Measurements from ENCODE around the gene DDX5.

The DDX5 gene

GRCh38 chr17:64506201-64506575 lies at the start of gene DDX5:
DDX5 (minus strand) TSS chr17:64506289; CDS start chr17:64506119, 170 bp downstream.
- no peaks in the 10 kb centered on the region for H3K9me3 ChIP-seq (ENCODE audit: control insufficient read depth, low read length)
- no peaks in the 10 kb centered on the region for H3K27me3 ChIP-seq (replicated peaks; ENCODE audit: control insufficient read depth, insufficient read depth, low read length)
- peak within 1 kb of the TSS; percentile 100 for H3K9ac ChIP-seq (ENCODE audit: low read length)
- H3K36me3 ChIP-seq (ENCODE audit: control insufficient read depth, insufficient read depth, low read length, severe bottlenecking): peaks cover 55% of the 10 kb centered on the region
- peaks cover 41% of the 10 kb centered on the region for H3K4me1 ChIP-seq (ENCODE audit: control insufficient read depth, insufficient read depth, low read length)
- peak; percentile 97 for DNase-seq (ENCODE audit: low read depth)
- peak within 1 kb of the TSS; percentile 93 for H3K4me3 ChIP-seq (ENCODE audit: low read length)

- Histone ChIP-seq H3K9ac (ENCODE audit: low read length) (no peak overlapping the region), H3K4me3 (ENCODE audit: low read length) (no peak overlapping the region), H3K9me3 (ENCODE audit: control insufficient read depth, low read length) (no peaks in the 10 kb centered on the region), H3K4me1 (ENCODE audit: control insufficient read depth, insufficient read depth, low read length) (peaks cover 4% of the 10 kb centered on the region), H3K27me3 (replicated peaks; ENCODE audit: control insufficient read depth, insufficient read depth, low read length) (no peaks in the 10 kb centered on the region), H3K36me3 (ENCODE audit: control insufficient read depth, insufficient read depth, low read length, severe bottlenecking) (peaks cover 39% of the 10 kb centered on the region)
- no peak for DNase-seq (ENCODE audit: low read depth)
Observed at GRCh38 chr17:64555281-64555680, 49.2 kb upstream of the DDX5 start.

GRCh38 chr17:64554028-64554637 lies 48.0 kb upstream of the DDX5 start:
- Histone ChIP-seq H3K36me3 (ENCODE audit: control insufficient read depth, insufficient read depth, low read length, severe bottlenecking) (peaks cover 41% of the 10 kb centered on the region), H3K4me1 (ENCODE audit: control insufficient read depth, insufficient read depth, low read length) (peaks cover 4% of the 10 kb centered on the region), H3K4me3 (ENCODE audit: low read length) (no peak overlapping the region), H3K27me3 (replicated peaks; ENCODE audit: control insufficient read depth, insufficient read depth, low read length) (no peaks in the 10 kb centered on the region), H3K9ac (ENCODE audit: low read length) (no peak overlapping the region), H3K9me3 (ENCODE audit: control insufficient read depth, low read length) (no peaks in the 10 kb centered on the region)
- DNase-seq (ENCODE audit: low read depth): no peak

- Histone ChIP-seq H3K27me3 (replicated peaks; ENCODE audit: control insufficient read depth, insufficient read depth, low read length) (no peaks in the 10 kb centered on the region), H3K4me1 (ENCODE audit: control insufficient read depth, insufficient read depth, low read length) (peaks cover 4% of the 10 kb centered on the region), H3K9ac (ENCODE audit: low read length) (no peak overlapping the region), H3K9me3 (ENCODE audit: control insufficient read depth, low read length) (no peaks in the 10 kb centered on the region), H3K4me3 (ENCODE audit: low read length) (no peak overlapping the region), H3K36me3 (ENCODE audit: control insufficient read depth, insufficient read depth, low read length, severe bottlenecking) (peaks cover 44% of the 10 kb centered on the region)
- no peak for DNase-seq (ENCODE audit: low read depth)
Observed at GRCh38 chr17:64551461-64551860, 45.4 kb upstream of the DDX5 start.

- Histone ChIP-seq H3K36me3 (ENCODE audit: control insufficient read depth, insufficient read depth, low read length, severe bottlenecking) (peaks cover 49% of the 10 kb centered on the region), H3K9me3 (ENCODE audit: control insufficient read depth, low read length) (no peaks in the 10 kb centered on the region), H3K4me3 (ENCODE audit: low read length) (no peak overlapping the region), H3K27me3 (replicated peaks; ENCODE audit: control insufficient read depth, insufficient read depth, low read length) (no peaks in the 10 kb centered on the region), H3K4me1 (ENCODE audit: control insufficient read depth, insufficient read depth, low read length) (peaks cover 4% of the 10 kb centered on the region), H3K9ac (ENCODE audit: low read length) (no peak overlapping the region)
- DNase-seq (ENCODE audit: low read depth): no peak
Observed at GRCh38 chr17:64547319-64547718, 41.2 kb upstream of the DDX5 start.

GRCh38 chr17:64546716-64547115 lies 40.6 kb upstream of the DDX5 start:
- no peak for DNase-seq (ENCODE audit: low read depth)
- no peaks in the 10 kb centered on the region for H3K9me3 ChIP-seq (ENCODE audit: control insufficient read depth, low read length)
- H3K27me3 ChIP-seq (replicated peaks; ENCODE audit: control insufficient read depth, insufficient read depth, low read length): no peaks in the 10 kb centered on the region
- no peak overlapping the region for H3K9ac ChIP-seq (ENCODE audit: low read length)
- no peak overlapping the region for H3K4me3 ChIP-seq (ENCODE audit: low read length)
- peaks cover 1% of the 10 kb centered on the region for H3K4me1 ChIP-seq (ENCODE audit: control insufficient read depth, insufficient read depth, low read length)
- peaks cover 54% of the 10 kb centered on the region for H3K36me3 ChIP-seq (ENCODE audit: control insufficient read depth, insufficient read depth, low read length, severe bottlenecking)

- Histone ChIP-seq H3K4me1 (ENCODE audit: control insufficient read depth, insufficient read depth, low read length) (no peaks in the 10 kb centered on the region), H3K27me3 (replicated peaks; ENCODE audit: control insufficient read depth, insufficient read depth, low read length) (no peaks in the 10 kb centered on the region), H3K36me3 (ENCODE audit: control insufficient read depth, insufficient read depth, low read length, severe bottlenecking) (peaks cover 57% of the 10 kb centered on the region), H3K4me3 (ENCODE audit: low read length) (no peak overlapping the region), H3K9ac (ENCODE audit: low read length) (no peak overlapping the region), H3K9me3 (ENCODE audit: control insufficient read depth, low read length) (no peaks in the 10 kb centered on the region)
- no peak for DNase-seq (ENCODE audit: low read depth)
Observed at GRCh38 chr17:64544742-64545141, 38.7 kb upstream of the DDX5 start.

GRCh38 chr17:64540118-64540776 lies 34.2 kb upstream of the DDX5 start:
- DNase-seq (ENCODE audit: low read depth): no peak
- Histone ChIP-seq H3K36me3 (ENCODE audit: control insufficient read depth, insufficient read depth, low read length, severe bottlenecking) (peaks cover 66% of the 10 kb centered on the region), H3K4me3 (ENCODE audit: low read length) (no peak overlapping the region)

GRCh38 chr17:64538508-64539130 lies 32.5 kb upstream of the DDX5 start:
- H3K27me3 ChIP-seq (replicated peaks; ENCODE audit: control insufficient read depth, insufficient read depth, low read length): no peaks in the 10 kb centered on the region
- H3K9me3 ChIP-seq (ENCODE audit: control insufficient read depth, low read length): no peaks in the 10 kb centered on the region
- no peak for DNase-seq (ENCODE audit: low read depth)
- H3K36me3 ChIP-seq (ENCODE audit: control insufficient read depth, insufficient read depth, low read length, severe bottlenecking): peaks cover 69% of the 10 kb centered on the region
- H3K4me3 ChIP-seq (ENCODE audit: low read length): no peak overlapping the region
- peaks cover 6% of the 10 kb centered on the region for H3K4me1 ChIP-seq (ENCODE audit: control insufficient read depth, insufficient read depth, low read length)
- no peak overlapping the region for H3K9ac ChIP-seq (ENCODE audit: low read length)

More at GRCh38 chr17:64540118-64540776, 34.2 kb upstream of the DDX5 start:
- Histone ChIP-seq H3K9ac (ENCODE audit: low read length) (no peak overlapping the region), H3K4me1 (ENCODE audit: control insufficient read depth, insufficient read depth, low read length) (peaks cover 6% of the 10 kb centered on the region), H3K27me3 (replicated peaks; ENCODE audit: control insufficient read depth, insufficient read depth, low read length) (no peaks in the 10 kb centered on the region), H3K9me3 (ENCODE audit: control insufficient read depth, low read length) (no peaks in the 10 kb centered on the region)

- Histone ChIP-seq H3K36me3 (ENCODE audit: control insufficient read depth, insufficient read depth, low read length, severe bottlenecking) (peaks cover 81% of the 10 kb centered on the region), H3K4me1 (ENCODE audit: control insufficient read depth, insufficient read depth, low read length) (peaks cover 6% of the 10 kb centered on the region), H3K4me3 (ENCODE audit: low read length) (no peak overlapping the region), H3K27me3 (replicated peaks; ENCODE audit: control insufficient read depth, insufficient read depth, low read length) (no peaks in the 10 kb centered on the region), H3K9me3 (ENCODE audit: control insufficient read depth, low read length) (no peaks in the 10 kb centered on the region), H3K9ac (ENCODE audit: low read length) (no peak overlapping the region)
- no peak for DNase-seq (ENCODE audit: low read depth)
Observed at GRCh38 chr17:64537488-64537887, 31.4 kb upstream of the DDX5 start.

- Histone ChIP-seq H3K9ac (ENCODE audit: low read length) (no peak overlapping the region), H3K4me1 (ENCODE audit: control insufficient read depth, insufficient read depth, low read length) (peaks cover 11% of the 10 kb centered on the region), H3K27me3 (replicated peaks; ENCODE audit: control insufficient read depth, insufficient read depth, low read length) (no peaks in the 10 kb centered on the region), H3K9me3 (ENCODE audit: control insufficient read depth, low read length) (no peaks in the 10 kb centered on the region), H3K36me3 (ENCODE audit: control insufficient read depth, insufficient read depth, low read length, severe bottlenecking) (peaks cover 83% of the 10 kb centered on the region), H3K4me3 (ENCODE audit: low read length) (no peak overlapping the region)
- no peak for DNase-seq (ENCODE audit: low read depth)
Observed at GRCh38 chr17:64536913-64537312, 30.8 kb upstream of the DDX5 start.
